ENCODE results near the gene SLC1A3.
"Not testable (repeated sequence)": the region's sequence is repeated elsewhere in the genome, so short reads cannot be mapped to it uniquely, and the experiment has no call there.

The SLC1A3 gene

DNA sequence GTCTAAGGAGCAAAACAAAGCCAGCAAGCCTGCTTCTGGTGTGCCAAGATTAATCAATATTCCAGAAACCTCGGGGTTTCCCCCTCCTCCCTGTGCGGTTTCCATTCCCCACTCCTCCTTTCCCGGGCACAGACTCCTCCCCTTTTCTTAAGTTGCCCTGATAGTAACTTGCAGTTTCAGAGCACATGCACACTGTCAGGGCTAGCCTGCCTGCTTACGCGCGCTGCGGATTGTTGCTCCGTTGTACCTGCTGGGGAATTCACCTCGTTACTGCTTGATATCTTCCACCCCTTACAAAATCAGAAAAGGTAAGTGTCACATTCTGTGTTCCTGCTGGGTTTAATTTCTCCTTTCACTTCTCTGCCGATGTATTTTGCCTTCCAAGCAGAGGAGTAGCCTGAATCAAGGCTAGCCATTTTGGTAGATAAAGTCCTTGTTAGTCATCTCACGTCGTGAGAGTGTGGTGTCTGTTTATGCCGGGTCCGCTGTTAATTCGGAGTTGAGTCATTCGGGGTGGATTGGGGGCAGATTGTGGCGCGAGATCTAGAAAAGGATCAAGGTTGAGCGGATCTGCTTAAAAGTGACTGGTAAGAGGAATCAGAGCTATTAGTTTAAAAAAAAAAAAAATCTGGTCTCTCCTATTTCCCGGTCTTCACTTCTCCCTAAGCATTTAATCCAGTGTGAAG is at the start of gene SLC1A3:
TSS of gene SLC1A3 (plus strand) at position 179 of the 686 bp plus-strand sequence. CDS start 1,818 bp downstream, outside the sequence.
- peak; percentile 8 to 29 for DNase-seq (ENCODE audit: low read depth in 2 of 2)

DNA sequence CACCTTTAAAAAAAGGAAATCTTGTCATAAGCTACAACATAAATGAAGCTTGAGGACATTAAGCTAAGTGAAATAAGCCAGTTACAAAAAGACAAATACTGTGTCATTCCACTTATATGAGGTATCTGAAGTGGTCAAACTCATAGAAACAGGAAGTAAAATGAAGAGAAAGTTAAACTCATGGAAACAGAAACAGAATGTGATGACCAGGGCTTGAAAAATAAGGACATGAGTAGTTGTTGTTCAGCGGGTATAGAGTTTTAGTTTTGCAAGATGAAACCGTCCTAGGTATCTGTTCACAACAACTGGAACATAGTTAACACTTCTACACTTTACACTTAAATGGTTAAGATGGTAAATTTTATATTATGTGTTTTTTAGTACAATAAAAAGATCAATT is 47.8 kb upstream of the SLC1A3 start:
- no peak for DNase-seq (ENCODE audit: low read depth in 2 of 2)

DNA sequence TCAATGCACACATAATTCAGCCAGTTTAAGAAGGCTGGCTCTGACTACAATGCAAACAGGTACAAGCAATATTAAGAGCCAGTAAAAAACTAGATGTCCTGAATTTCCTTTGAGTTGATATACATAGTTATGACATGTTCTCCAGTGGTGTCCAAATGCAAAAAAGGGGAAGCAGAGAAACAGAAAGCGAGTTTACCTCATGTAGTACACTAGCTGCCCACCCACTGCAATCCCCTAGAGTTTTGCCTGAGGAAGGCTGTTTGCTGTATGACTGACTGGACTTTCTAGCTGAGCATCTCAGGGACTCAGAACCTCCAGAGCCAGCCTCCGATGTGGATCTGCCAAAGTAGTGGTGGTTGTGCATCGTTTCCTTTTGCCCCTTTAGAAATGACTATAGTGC is 44.8 kb upstream of the SLC1A3 start:
- DNase-seq (ENCODE audit: low read depth in 2 of 2), result no peak

DNA sequence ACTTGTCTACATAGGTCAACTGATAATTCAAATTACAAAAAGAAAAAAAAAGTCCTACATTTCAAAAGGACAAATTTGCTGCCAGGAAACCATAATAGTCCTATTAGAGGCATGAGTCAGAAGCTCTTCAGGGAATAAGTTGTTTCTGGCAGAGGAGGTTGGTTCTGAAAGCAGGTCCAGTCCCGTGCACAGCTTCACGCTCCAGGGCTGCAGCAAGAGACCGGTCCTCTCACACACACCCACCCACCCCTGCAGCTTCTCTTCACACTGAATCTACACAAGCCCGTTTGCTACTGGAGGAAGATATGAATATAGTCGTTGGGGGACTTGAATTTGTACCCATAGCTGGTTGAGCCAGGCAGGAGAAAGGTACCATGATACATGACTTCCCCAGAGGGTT is 36.9 kb upstream of the SLC1A3 start:
- no peak for DNase-seq (ENCODE audit: low read depth in 2 of 2)

DNA sequence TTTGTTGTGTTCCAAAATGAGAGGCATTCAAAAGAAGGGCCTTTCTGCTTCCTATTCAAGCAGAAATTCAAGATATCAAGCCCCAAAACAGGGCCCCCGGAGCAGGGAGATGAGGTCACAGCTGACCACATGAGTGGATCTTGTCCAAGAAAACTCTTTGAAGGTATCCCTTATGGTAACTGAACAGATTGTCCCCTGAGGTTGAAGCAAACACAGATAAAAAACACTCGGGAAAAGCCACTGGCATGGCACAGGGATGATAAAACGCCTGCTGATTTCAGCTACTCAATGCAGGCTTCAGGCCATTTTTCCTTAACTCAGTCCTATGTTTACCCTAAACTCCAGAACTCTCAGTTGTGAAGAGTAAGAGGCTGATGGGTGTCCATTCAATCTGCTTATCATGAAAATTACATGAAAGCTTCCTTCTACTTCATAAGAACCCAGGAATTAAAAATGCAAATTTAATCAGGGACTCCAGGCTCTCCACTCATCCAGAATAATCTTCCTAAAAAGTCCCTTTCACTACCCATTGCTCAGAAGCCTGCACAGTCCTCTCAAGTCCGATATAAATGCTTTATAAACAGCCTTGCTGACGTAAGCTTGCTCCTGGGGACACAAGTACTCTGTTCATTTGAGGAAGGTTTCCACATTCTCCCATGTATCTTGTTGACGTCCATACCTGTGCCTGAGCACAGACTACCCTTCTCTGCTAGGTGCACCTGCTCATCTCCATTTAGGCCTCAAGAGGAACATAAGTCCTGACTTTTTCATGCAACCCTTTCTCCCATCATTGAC is 35.9 kb upstream of the SLC1A3 start:
- DNase-seq (ENCODE audit: low read depth in 2 of 2), result no peak

DNA sequence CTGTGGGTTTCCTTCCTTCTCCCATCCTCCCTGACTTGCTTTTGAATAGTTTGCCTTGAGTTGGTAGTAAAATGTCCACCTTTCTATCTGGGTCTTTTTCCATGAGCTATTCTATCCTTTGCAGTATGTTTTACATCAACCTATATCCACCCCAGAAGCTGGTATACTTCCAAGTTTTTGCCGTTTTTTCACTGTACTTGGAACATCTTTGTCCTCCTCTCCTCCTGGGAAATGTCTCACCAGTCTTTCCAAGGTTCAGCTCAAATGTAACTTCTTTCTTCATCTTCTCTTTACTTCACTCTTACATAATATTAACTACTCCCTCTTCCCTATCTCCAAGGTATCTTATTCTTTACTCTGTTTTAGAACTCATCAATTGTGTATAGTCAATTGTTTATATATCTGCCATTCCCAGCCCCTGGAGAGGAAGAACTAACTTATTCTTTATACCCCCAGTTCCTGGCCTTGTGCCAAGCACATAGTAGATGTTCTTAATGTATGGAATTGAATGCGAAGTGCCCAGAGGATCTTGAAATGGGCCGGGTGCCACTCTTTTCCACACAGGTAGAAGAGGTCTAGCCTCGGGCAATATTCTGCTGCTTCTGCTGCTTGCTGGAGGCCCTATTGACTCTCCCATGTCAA is 34.9 kb upstream of the SLC1A3 start:
- no peak for DNase-seq (ENCODE audit: low read depth in 2 of 2)

DNA sequence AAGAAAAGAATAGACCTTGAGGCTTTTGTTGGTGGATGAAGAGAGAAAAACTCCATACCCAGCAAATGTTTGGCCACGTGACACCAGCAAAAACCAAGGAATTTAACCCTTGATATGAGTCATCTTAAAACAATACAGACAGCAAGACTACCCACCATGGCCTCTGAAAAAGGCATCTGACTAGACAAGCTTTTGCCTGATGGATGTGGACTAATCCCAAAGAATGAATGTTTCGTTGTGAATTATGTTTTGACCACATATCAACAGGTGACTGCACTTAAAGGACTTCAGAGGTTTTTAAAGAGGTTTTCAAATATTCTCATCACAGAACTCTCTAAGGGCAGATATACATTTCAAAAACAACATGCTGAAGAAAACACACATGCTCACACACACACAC is 33.0 kb upstream of the SLC1A3 start:
- no peak for DNase-seq (ENCODE audit: low read depth in 2 of 2)

DNA sequence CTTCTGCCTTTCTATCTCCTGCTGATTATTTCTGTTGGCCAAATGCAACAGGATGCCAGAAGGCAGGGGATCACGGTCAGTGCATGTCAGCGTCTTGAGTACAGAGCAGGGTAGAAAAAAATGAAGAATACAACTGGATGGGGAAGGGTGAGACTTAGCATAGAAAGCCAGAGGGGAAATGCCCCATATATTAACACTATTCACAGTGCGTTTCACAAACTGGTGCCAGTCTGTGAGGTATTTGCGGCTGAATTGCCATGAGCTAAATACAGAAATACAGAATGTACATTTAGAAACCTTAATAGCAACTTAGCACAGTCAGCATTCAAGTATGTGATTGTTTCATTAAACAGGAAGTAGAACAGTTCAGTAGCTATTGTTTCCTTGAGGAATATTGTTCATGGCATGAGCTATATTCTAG is 31.0 kb upstream of the SLC1A3 start:
- no peak for DNase-seq (ENCODE audit: low read depth in 2 of 2)

DNA sequence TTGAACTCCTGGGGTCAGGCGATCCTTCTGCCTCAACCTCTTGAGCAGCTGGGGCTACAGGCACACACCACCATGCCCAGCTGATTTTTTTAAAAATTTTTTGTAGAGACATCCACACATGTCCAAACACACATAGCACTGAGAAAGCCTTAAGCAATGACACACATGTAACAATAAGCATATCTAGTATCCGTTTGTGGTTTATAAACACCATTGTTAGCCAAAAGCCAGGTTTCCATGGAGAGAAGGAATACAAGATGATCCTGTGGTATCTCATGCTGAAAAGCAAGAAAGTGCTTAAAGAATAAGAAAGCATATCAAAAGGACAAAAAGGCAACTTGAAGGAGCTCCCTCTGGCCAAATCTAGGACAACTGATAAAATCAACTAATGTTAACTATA is 29.7 kb upstream of the SLC1A3 start:
- no peak for DNase-seq (ENCODE audit: low read depth in 2 of 2)

DNA sequence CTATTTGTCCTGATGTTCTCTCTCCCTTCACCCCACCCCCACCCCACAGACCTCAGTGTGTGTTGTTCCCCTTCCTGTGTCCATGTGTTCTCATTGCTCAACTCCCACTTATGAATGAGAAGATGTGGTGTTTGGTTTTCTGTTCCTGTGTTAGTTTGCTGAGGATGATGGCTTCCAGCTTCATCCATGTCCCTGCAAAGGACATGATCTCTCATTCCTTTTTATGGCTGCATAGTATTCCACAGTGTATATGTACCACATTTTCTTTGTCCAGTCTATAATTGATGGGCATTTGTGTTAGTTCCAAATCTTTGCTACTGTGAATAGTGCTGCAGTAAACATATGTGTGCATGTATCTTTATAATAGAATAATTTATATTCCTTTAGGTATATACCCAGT is 26.5 kb upstream of the SLC1A3 start:
- not testable (repeated sequence) for DNase-seq (ENCODE audit: low read depth in 2 of 2)

DNA sequence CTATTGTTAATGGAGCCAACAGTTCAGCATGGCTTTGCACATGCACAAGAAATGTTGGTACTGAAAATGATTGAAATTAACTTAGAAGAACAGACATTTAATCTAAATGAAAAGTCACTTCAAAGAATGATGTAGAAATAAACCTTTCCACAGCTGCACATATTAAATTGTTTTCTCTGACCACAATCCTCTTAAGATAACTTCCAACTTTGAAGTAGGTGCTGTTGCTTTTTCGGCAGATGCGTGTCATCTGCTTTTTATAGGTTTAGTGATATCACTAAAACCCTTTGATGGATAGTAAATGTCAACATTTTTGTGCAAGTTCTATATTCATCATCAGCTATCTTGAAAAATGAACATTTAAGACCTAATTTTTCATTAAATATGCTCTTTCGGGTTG is 25.3 kb upstream of the SLC1A3 start:
- no peak for DNase-seq (ENCODE audit: low read depth in 2 of 2)

DNA sequence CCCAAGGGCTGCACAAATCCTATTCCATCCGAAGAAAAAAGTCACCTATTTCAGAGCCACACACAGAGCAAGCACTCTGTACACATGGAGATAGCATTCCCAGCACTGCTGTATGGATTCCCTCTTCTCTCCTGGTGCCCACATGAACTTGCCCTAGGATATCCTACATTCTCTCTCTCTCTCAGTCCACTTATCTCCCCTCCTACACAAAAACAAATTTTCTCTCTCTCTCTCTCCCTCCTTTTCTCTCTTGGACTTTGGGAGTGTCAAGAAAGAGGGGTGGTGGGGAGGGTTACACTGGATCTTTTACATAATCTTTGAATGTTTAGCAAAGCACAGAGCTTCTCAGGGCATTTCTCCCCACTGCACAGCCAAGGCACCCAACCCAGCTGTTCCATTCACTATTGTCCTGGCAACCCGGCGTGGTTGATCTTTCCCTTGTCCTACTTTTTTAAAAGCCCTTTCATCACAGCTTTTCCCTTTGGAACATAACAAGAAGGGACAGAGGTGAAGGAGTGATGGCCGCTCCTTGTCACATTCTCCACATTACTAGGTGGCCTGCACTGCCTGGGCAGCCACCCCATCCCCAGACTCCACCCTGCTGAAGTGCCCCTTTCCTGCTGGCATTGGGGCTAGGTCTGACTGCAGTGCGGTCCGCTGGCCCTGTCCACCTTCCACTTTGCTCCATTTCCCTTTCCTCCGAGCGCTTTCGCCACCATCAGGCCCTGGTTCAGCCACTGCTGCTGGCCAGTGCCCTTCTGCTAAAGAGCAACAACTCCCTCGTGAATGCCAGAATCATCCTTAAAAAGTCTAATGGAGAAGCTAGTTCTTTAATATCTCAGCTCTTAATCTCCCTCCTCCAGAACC is 22.2 kb upstream of the SLC1A3 start:
- DNase-seq (ENCODE audit: low read depth in 2 of 2), result no peak

DNA sequence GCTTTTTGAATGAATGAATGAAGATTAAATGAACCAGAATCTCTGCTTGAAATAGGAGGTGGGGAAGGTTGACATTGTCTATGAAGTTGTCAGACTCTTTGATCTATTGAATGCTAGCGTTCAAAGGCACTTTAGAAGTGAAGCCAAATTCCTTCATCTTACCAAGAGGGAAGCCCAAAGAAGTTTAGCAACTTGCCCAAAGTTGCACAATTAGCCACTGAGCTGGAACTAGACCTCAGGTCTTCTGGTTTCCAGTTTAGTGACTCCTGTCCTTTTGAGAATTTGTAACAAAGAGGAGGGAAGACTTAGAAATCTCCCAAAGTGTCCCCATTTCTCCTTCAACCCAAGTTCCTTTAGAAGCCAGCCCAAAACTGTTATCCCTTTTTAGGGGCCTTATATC is 20.7 kb upstream of the SLC1A3 start:
- DNase-seq (ENCODE audit: low read depth in 2 of 2), result no peak

DNA sequence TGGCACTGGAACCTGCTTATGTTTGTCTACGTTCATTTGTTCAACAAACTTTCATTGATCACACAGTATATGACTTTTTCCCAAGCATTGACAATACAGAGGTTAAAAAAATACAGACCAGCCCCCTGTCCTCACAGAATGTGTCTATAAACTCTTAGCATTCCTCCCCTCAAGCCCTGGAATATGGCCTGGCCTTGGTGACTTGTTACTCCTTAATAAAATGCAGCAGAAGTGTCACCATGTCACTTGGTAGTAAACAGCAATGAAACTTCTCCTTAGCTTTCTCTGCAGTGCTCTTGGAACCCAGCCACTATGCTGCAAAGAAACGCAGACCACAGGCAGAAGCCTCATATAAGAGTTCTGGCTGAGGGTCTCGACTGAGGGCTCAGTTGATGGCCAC is 19.1 kb upstream of the SLC1A3 start:
- no peak for DNase-seq (ENCODE audit: low read depth in 2 of 2)

DNA sequence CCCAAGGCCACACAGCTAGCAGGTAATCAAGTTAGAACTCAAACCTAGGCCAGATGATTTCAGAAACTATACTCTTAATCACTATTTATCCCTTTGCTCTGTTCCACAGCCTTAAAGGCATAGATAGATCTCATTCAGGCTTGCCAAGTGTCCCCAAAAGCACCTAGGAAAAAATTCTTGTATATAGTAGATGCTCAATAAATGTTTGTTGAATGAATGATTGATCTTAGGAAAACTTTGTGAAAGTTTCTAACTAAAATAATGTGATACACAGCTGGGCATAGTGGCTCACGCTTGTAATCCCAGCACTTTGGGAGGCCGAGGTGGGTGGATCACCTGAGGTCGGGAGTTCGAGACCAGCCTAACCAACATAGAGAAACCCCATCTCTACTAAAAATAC is 16.7 kb upstream of the SLC1A3 start:
- DNase-seq (ENCODE audit: low read depth in 2 of 2), result not testable (repeated sequence)

DNA sequence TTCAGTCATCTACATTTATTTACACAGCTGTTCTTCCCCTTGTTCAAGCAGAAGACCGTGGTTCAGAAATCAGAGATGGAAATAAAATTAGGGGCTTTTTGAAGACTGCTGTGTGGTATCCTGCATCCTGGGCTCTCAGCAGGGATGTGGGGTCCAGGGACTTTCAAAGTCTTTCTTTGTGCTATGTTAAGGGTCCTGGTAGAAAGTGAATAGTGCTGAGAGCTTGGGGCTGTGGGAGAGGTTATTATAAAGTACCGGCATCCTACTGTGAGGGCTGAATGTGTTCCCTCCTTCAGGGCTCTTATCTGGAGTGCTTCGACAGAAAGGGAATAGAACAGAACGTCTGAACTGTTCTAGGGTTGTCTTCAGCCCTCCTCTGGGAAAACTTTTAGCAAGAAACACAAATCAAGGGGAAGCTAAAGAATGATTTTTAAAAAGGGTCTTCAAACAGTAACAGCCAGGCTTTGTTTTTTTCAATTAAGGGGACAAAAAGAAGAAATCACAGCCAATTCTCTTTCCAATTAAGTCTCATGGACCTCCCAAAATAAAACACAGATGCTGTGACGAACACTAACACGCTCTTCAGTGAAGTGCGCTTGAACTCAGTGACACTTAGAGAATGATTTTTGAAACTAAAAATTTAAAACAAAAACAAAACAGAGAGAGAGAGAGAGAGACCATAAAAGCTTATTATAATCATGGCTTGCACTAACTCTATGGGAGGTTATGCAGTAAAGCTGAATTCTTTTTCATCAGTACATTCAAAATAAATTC is 15.7 kb upstream of the SLC1A3 start:
- DNase-seq (ENCODE audit: low read depth in 2 of 2), result no peak

DNA sequence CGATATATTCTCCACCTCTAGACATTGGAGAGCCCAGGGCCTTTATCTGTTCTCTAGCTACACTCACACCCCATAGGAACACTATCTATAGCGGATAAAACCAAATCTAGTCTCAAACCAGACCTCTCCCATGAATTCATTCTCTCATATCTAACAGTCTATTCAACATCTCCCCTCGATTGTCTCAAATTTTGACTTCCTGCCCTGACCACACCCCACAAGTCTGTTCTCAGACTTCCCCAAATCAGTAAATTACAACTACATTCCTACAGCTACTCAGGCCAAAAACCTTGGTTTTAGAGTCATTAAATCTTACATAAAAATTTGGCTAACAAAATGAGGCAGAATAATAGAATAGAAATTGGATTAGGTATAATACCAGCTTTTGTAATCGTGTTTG is 12.5 kb upstream of the SLC1A3 start:
- no peak for DNase-seq (ENCODE audit: low read depth in 2 of 2)

DNA sequence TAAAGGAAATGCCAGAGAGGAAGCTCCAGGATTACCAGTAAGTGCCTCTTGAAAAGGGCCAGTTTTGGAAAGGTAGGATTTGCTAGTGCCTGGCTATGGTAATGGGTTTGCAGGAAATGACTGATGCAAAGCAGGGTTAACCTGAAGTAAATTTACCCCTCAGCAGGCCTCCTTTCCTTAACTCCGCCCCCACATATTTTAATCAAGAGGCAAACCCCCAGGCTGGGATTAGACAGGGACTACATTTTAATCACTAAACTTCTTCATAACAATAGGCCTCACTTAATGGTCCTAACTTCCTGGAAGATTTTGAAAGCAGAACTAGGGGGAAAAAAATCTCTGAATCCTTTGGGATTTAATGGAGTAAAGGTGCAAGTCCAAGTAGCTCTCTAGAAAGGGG is 10.2 kb upstream of the SLC1A3 start:
- DNase-seq (ENCODE audit: low read depth in 2 of 2), result no peak

DNA sequence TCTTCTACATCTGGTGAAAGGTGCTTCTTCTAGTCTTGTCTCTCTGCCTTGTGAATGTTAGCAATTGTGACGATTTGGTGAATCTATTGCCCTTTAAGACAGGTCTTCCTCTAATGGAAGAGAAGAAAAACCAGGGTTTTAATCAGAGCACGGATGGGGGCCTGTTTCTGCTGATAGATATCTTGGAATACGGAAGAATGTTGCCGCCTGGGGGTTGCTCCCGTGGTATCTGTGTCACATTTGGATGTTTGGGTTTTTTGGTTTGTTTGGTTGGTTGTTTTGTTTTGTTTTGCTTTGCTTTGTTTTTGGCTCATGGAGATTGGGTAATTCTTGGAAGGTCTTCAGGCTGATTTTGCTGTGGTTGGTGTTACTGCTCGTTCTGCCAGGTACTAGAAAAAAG is 9.7 kb upstream of the SLC1A3 start:
- DNase-seq (ENCODE audit: low read depth in 2 of 2), result no peak

DNA sequence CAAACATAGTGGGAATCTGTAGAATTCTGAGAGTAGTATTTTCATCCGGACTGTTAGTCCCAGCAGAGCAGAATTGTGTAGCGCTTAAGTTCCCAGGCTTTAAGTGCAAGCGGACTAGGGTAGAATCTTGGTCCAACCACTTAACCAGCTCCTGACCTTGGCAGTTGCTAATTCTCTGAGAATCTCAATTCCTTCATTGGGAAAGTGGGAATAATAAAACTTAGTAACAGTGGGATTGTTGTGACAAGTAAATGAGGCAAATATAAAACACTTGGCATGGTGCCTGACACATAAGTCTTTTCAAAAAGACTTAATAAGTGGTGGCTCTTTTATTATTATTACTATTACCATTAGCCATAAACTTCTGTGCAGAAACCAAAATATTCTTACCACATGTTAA is 8.4 kb upstream of the SLC1A3 start:
- DNase-seq (ENCODE audit: low read depth in 2 of 2), result no peak
